OCI-LY7 (cell line): ENCODE results near the gene GPANK1. TPM values are rescaled to one million over a fixed set of nuclear protein-coding genes. Genes with fewer than 3 reads are reported as not detected.

Source experiments
- BruUV-seq: library from RNA; stranded (reverse); fragments of 400-500 nt; replicated peaks from 2 replicates; lab custom pipeline; 2021; lab: Mats Ljungman, UMichigan
- CTCF ChIA-PET: fragments of 300-600 bp; sonication (Branson Sonifier 250); formaldehyde crosslinking; loops from one replicate; lab custom pipeline; 2022; ENCODE audit warnings: antibody characterized with exemption; ENCODE audit not compliant: unreplicated experiment; lab: Charles Lee
- POLR2A ChIA-PET: fragments of 300-600 bp; sonication (Branson Sonifier 250); formaldehyde crosslinking; loops from one replicate; lab custom pipeline; 2022; ENCODE audit warnings: antibody characterized with exemption; lab: Charles Lee
- DNase-seq: peaks from one replicate; pipeline ENCODE4 v3.0.0-alpha.2; 2015; ENCODE audit warnings: low spot score
- H2AFZ ChIP-seq: fragments of 200-600 bp; sonication (generic), shearing (Covaris generic); 2 replicates; pipeline ENCODE4 v1.6.1; 2014; ENCODE audit warnings: mild to moderate bottlenecking, antibody characterized with exemption, low read length, moderate library complexity
- H3K27ac ChIP-seq: fragments of 200-600 bp; sonication (generic); 2 replicates; pipeline ENCODE4 v1.5.1; 2014; ENCODE audit warnings: mixed run types, low read depth, mild to moderate bottlenecking, moderate library complexity, low read length, inconsistent platforms; ENCODE audit not compliant: poor library complexity, severe bottlenecking
- H3K36me3 ChIP-seq: fragments of 200-600 bp; sonication (generic); 2 replicates; pipeline ENCODE4 v1.6.1; 2014; ENCODE audit warnings: mild to moderate bottlenecking, antibody characterized with exemption, low read length, moderate library complexity, mixed read lengths; ENCODE audit not compliant: insufficient read depth
- H3K4me1 ChIP-seq: fragments of 200-600 bp; sonication (generic); 2 replicates; pipeline ENCODE4 v1.5.1; 2014; ENCODE audit warnings: mild to moderate bottlenecking, low read length; ENCODE audit not compliant: insufficient read depth, poor library complexity, severe bottlenecking
- H3K4me2 ChIP-seq: fragments of 200-600 bp; sonication (generic); 2 replicates; pipeline ENCODE4 v1.6.1; 2014; ENCODE audit warnings: mild to moderate bottlenecking, low read length
- H3K4me3 ChIP-seq: fragments of 200-600 bp; sonication (generic); 2 replicates; pipeline ENCODE4 v1.5.1; 2014; ENCODE audit warnings: mild to moderate bottlenecking, low read depth, low read length; ENCODE audit not compliant: poor library complexity, severe bottlenecking
- H3K79me2 ChIP-seq: fragments of 200-600 bp; sonication (generic); 2 replicates; pipeline ENCODE4 v1.6.1; 2016; ENCODE audit warnings: low read depth, mild to moderate bottlenecking, low read length, moderate library complexity, mixed read lengths; ENCODE audit not compliant: insufficient read depth
- H3K9me2 ChIP-seq: fragments of 200-600 bp; sonication (generic); 2 replicates; pipeline ENCODE4 v1.6.1; 2016; ENCODE audit warnings: mild to moderate bottlenecking, low read length, mixed read lengths; ENCODE audit not compliant: insufficient read depth
- H3K9me3 ChIP-seq: fragments of 200-600 bp; sonication (generic); 2 replicates; pipeline ENCODE4 v1.6.1; 2014; ENCODE audit warnings: mild to moderate bottlenecking, mixed run types, low read length, mixed read lengths
- H4K20me1 ChIP-seq: fragments of 200-600 bp; sonication (generic); 2 replicates; pipeline ENCODE4 v1.6.1; 2014; ENCODE audit warnings: mild to moderate bottlenecking, antibody characterized with exemption, low read length, moderate library complexity, mixed read lengths; ENCODE audit not compliant: insufficient read depth
- CTCF ChIP-seq: fragments of 200-600 bp; sonication (generic); conservative IDR thresholded peaks from 2 replicates; pipeline ENCODE4 v1.5.1; 2014; ENCODE audit warnings: mild to moderate bottlenecking, antibody characterized with exemption, low read length, moderate library complexity, mixed read lengths
- EZH2phosphoT487 ChIP-seq: fragments of 200-600 bp; sonication (generic); IDR thresholded peaks from 2 replicates; pipeline ENCODE4 v1.6.1; 2018; ENCODE audit warnings: low read depth, borderline replicate concordance, mild to moderate bottlenecking, mixed run types, antibody characterized with exemption, low read length, moderate library complexity, mixed read lengths
- intact Hi-C: fragments of 100-400 bp; cut with micrococcal nuclease; formaldehyde crosslinking; loops from one replicate; pipeline ENCODE4 v1.10.0; 2022; ENCODE audit not compliant: unreplicated experiment
- total RNA-seq, 2 experiments: library from RNA; depleted of rRNA in 1 of 2; stranded (reverse); fragments of >200 nt in 1 of 2; shearing (Covaris generic) in 1 of 2; gene quantifications; 2 replicates each; pipeline ENCODE4 v1.2.3, GENCODE V29; 2014 to 2022

The GPANK1 gene
- total RNA-seq, 2 experiments from 2014 or later, result 34.3 to 40.7 TPM

GRCh38 chr6:31713465-31713864 is 48.7 kb upstream of the GPANK1 start:
- Histone ChIP-seq H3K9me3 (no peaks in the 10 kb centered on the region), H3K4me1 (peaks cover 10% of the 10 kb centered on the region), H3K79me2 (no peaks in the 10 kb centered on the region), H3K4me2 (no peak overlapping the region), H2AFZ (no peak overlapping the region), H3K36me3 (no peaks in the 10 kb centered on the region), H3K9me2 (no peaks in the 10 kb centered on the region), H4K20me1 (no peaks in the 10 kb centered on the region), H3K27ac (no peak overlapping the region), H3K4me3 (no peak overlapping the region)
- BruUV-seq, result no TSS peak
- ChIA-PET POLR2A (interaction anchor here (1.0 kb wide), 1 partner anchor 14 kb away, joined by 3 read pairs; no protein-coding TSS in a partner anchor), CTCF (no interaction called here)
- no peak for TF ChIP-seq CTCF
- no peak for TF ChIP-seq EZH2phosphoT487
- intact Hi-C loops, result no loop called here
- no peak for DNase-seq

DNA sequence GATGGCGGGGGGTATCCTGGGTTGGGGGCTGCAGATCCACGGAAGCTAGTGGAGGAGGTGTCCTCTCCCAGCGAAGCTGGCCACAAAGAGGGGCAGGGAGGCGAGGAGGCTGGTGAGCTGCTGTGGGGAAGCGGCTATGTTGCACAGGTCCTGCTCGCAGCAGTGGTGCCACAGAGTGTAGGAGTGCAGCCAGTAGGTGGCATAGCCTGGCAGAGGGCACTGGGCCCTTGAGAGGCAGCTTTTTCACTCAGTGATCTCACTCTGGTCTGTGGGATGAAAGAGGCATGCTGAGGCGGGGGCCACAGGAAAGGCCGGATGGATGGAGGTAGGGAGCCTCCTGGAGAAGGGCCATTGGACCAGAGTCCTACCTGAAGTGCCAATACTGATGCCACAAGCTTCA is 47.5 kb upstream of the GPANK1 start:
- Histone ChIP-seq H3K27ac (no peak overlapping the region), H3K4me3 (no peak overlapping the region), H4K20me1 (no peaks in the 10 kb centered on the region), H3K9me2 (no peaks in the 10 kb centered on the region), H3K9me3 (no peaks in the 10 kb centered on the region), H3K36me3 (no peaks in the 10 kb centered on the region), H3K4me1 (peaks cover 10% of the 10 kb centered on the region), H2AFZ (no peak overlapping the region), H3K4me2 (no peak overlapping the region), H3K79me2 (no peaks in the 10 kb centered on the region)
- TF ChIP-seq EZH2phosphoT487 (no peak), CTCF (peak; percentile 30; the same call in 1 of the 2 replicates)
- BruUV-seq, result no TSS peak
- ChIA-PET POLR2A (no interaction called here), CTCF (interaction anchor here (1.0 kb wide), 1 partner anchor 46 kb away, joined by 3 read pairs; no protein-coding TSS in a partner anchor)
- intact Hi-C loops, result no loop called here
- DNase-seq, result no peak

DNA sequence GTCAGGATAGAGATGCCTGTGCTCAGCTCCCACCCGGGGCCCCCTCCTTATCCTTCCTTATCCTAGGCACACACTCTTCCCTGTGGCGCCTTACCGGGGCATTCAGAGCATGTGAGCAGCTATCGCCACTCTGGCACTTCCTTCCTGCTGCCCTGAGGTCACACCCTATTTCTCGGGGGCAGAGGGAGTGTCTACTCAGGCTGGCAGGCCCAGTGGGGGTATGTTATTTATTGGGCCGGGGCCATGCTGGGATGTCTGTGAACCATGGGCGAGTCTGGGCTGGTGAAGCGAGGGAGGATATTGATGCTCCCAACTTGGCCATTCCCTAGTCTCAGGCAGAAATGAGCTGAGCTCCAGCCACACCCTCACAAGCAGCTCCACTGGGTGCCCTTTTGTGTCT is 46.4 kb upstream of the GPANK1 start:
- H4K20me1 ChIP-seq, result no peaks in the 10 kb centered on the region
- no peaks in the 10 kb centered on the region for H3K9me3 ChIP-seq
- H3K4me3 ChIP-seq, result no peak overlapping the region
- H3K9me2 ChIP-seq, result no peaks in the 10 kb centered on the region
- TF ChIP-seq EZH2phosphoT487, result no peak
- TF ChIP-seq CTCF, result no peak
- BruUV-seq, result no TSS peak
- no peak overlapping the region for H3K4me2 ChIP-seq
- DNase-seq, result no peak
- no peaks in the 10 kb centered on the region for H3K79me2 ChIP-seq
- H3K27ac ChIP-seq, result no peak overlapping the region
- no peaks in the 10 kb centered on the region for H3K36me3 ChIP-seq
- CTCF ChIA-PET, result interaction anchor here (0.6 to 1.0 kb wide), 3 partner anchors 47 to 355 kb away, joined by 3 to 5 read pairs (median 3); no protein-coding TSS in a partner anchor
- H2AFZ ChIP-seq, result no peak overlapping the region
- intact Hi-C loops, result no loop called here
- H3K4me1 ChIP-seq, result peaks cover 10% of the 10 kb centered on the region
- POLR2A ChIA-PET, result interaction anchor here (0.6 to 1.0 kb wide), 2 partner anchors 116 to 152 kb away, joined by 3 read pairs; partner anchors contain the start of gene HSPA1B
